Head of caudate nucleus (tissue), 42 donors: ENCODE data around the gene SLC35E2B.
"Not testable (repeated sequence)": the region's sequence is repeated elsewhere in the genome, so short reads cannot be mapped to it uniquely, and the experiment has no call there.

ENCODE experiments used
- DNase-seq, 42 donors: peaks; one replicate each; pipeline versions ENCODE4 v3.0.0 to v3.0.0-alpha.2; 2020 to 2021; ENCODE audit warnings: mixed read lengths in 7 of 42
- intact Hi-C: fragments of 100-400 bp; cut with DNase I; formaldehyde crosslinking; loops from one replicate; pipeline ENCODE4 v1.15.0; 2022

SLC35E2B gene

DNA sequence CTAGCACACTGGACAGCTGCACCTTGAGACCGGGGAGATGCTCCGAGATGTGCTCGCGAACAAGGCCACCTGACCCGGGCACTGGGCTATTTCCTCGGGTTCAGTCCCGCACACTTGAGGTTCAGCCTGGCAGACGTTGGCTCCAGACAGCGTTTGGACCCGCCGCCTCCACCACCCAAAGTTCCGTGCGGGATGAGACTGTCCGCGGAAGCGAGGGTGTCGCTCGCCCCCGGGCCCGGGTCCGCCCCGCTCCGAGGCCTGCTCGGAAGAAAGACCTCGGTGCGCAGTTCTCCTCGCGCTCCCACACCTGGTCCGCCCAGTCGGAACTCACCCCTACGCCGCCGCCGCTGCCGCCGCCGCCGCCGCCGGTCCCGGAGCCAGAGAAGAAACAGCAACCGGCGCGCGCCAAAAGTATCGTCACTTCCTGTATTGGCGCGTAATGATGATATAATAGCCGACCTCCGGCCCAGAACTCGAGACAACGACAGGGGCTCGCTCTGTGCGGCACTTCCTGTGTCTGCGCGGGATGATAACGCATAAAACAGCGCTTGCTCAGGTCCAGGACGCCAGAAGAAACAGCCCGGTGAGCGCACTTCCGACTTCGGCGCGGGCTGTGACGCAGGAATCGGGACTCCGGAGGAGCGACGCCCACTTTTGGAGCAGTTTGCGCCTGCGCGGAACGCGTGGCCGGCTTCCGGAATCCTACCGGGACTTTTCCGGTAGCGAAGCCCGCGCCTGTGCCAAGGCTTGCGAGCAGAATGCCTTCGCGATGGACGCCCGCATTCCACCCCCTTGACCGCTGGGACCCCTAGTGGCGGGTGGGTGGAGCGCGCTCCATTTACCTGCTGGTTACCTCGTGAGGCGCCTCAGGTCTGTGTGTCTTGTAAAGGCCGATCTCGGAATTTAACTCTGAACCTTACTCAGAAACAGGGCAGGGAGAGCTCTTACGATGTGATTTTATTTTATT is 33.7 kb downstream of the SLC35E2B start, which contains the start of gene CDK11B:
Gene CDK11B (minus strand): TSS at position 422 of the 967 bp plus-strand sequence. CDS start 1,519 bp downstream, outside the sequence.
- peak; percentile 79 to 98 (median 92) for DNase-seq
- intact Hi-C loops, result not testable (repeated sequence)

DNA sequence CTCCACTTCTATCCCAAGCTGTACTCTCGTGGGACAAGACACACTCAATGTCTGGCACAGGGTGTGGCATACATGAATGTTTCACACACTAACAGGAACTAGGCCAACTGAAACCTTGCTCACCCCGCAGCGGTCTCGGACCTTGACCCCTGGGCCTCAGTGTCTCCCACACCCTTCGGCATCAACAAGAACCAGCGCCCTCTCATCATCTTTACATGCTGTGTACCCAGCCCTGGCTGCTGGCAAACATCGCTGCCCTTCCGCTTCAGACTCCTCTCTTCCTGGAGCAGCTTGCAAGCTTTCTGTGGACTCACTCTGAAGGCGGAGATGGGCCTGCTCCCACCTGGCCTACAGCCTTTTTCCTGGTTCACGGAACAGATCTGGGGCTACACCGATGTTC is 44.3 kb downstream of the SLC35E2B start:
- peak in 1 of 42 donors; percentile 27 for DNase-seq
- intact Hi-C loops, result not testable (repeated sequence)

DNA sequence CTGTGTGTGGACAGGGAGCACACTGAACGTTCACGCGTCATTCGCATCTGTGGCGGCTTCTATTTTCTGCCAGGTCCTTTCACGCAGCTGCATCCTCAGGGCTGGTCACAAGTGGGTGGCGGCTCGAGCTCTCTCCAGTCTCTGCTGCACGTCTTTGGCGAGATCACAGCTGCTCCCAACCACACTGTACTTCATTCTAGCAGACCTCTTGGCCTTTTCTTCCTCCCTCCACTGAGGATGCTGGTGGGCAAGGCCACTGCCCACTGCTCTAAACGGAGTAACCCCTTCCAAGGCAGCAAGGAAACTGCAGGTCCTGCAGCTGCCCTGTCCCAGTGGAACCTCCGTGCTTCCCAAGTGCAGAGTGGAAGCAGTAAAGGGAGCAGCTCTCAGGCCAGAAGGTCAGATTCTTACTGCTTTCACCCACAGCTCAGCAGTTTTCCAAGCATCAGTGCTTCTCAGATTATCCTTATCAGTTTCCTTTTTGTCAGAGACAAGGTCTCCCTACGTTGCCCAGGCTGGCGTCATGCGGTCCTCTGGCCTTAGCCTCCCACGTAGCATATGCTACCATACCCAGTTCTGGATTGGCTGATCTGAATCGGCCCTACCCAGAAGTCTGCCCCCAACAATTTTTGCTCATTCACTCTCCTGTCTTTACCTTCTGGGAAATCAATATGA is 44.9 kb downstream of the SLC35E2B start:
- DNase-seq, result peak in 3 of 42 donors; percentile 18 to 28 (median 19)
- intact Hi-C loops, result not testable (repeated sequence)

GRCh38 chr1:1646326-1646725 is 46.3 kb downstream of the SLC35E2B start:
- intact Hi-C loops, DNase-seq: not testable (repeated sequence)

- peak in 2 of 42 donors; percentile 1 to 30 for DNase-seq
- intact Hi-C loops, result not testable (repeated sequence)
Observed at GRCh38 chr1:1640711-1641461, 51.7 kb downstream of the SLC35E2B start.

- intact Hi-C loops, result not testable (repeated sequence)
- peak in 1 of 42 donors; percentile 4 for DNase-seq
Observed at GRCh38 chr1:1640081-1640480, 52.5 kb downstream of the SLC35E2B start.

GRCh38 chr1:1639368-1639767 is 53.2 kb downstream of the SLC35E2B start:
- intact Hi-C loops, result not testable (repeated sequence)
- DNase-seq, result peak in 1 of 42 donors; percentile 11

DNA sequence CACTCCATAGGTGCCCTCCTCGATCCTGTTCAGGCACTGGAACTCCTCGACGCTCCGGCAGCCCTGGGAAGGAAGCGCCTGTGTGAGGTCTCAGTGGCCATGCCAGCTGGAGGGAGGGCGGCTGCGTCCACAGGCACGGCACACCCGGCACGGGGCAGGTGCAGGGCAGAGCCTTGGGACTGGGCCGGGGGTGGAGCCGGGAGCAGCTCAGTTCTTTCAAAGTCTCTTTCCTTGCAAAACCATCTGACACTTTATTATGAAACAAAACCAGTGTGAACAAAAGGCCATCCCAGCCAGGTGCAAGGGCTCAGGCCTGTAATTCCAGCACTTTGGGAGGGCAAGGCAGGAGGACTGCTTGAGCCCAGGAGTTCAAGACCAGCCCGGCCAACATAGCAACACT is 54.1 kb downstream of the SLC35E2B start:
- peak in 2 of 42 donors; percentile 14 to 31 for DNase-seq
- intact Hi-C loops, result not testable (repeated sequence)

DNA sequence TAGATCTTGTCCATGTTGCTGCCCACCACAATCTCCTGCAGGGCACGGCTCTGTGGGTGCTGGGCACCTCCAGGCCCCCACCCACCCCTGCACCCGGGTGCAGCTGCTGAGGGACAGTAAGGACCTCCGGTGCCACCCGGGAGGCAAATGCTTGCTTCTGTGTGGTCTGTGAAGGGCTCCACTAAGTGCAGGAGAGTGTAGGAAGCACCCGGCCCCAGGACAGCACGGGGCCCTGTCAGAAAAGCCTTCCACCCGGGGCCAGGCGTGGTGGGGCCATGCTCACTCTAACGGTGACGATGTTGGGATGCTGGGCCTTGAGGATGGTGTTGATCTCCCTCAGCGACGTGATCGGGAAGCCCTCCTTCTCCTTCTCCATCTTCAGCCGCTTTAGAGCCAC is 55.1 kb downstream of the SLC35E2B start:
- intact Hi-C loops, result not testable (repeated sequence)
- DNase-seq, result peak in 3 of 42 donors; percentile 1 to 19 (median 3)

GRCh38 chr1:1636621-1637478 is 55.7 kb downstream of the SLC35E2B start:
- DNase-seq, result peak in 4 of 42 donors; percentile 2 to 20 (median 10)
- intact Hi-C loops, result not testable (repeated sequence)

DNA sequence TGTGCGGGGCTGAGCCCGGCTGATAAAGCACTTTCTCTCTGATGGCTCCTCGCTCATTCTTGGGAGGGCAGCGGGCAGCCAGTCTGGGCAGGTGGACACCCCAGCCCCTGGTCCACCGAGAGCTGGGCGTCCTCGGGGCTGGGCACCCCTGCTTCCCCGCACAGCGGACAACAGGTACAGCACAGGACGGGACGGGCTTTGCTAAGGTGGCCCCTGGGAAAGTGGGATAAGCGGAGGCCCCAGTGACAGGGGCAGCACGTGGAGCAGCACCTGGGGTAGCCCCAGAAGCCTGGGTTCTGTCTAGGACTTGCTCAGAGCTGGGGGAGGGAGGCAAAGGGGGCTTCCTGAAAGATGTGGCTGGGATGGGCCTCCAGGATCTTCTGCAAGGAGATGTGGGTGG is 58.0 kb downstream of the SLC35E2B start:
- intact Hi-C loops, result not testable (repeated sequence)
- DNase-seq, result peak in 2 of 42 donors; percentile 3 to 25

GRCh38 chr1:1633409-1633808 is 59.2 kb downstream of the SLC35E2B start:
- DNase-seq, intact Hi-C loops: not testable (repeated sequence)

DNA sequence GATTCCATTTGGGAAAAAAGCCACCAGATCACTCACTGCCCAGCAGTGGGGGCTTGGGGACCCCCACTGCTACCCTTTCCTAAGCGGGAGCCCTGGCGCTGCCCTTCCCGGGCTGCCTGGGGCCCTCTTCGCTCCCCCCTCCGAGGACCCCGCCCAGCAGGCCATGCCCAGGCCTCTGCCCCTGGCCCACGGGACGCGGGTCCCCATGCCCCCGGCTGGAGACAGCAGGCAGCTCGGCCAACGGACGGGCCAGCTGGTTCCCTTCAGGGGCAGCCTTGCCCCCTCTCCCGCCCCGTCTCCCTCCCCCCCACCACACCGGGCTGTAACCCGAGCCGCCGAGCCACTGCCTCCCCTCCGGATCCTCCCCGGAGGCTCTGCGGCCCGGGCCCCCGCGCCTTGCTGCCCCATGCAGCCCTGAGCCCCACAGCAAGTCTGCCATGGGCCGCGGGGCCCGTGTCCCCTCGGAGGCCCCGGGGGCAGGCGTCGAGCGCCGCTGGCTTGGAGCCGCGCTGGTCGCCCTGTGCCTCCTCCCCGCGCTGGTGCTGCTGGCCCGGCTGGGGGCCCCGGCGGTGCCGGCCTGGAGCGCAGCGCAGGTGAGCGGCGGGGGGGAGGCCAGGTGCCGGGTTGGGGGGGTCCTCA is 60.7 kb downstream of the SLC35E2B start, which contains the start of gene MMP23B:
Gene MMP23B (plus strand): TSS at position 392 of the 639 bp plus-strand sequence. CDS start 46 bp downstream, at position 438.
- intact Hi-C loops, result no loop called here
- peak in 1 of 42 donors; percentile 12 for DNase-seq

GRCh38 chr1:1630965-1631781 is 61.4 kb downstream of the SLC35E2B start:
- intact Hi-C loops, result no loop called here
- peak in 33 of 42 donors; percentile 14 to 76 (median 50) for DNase-seq

DNA sequence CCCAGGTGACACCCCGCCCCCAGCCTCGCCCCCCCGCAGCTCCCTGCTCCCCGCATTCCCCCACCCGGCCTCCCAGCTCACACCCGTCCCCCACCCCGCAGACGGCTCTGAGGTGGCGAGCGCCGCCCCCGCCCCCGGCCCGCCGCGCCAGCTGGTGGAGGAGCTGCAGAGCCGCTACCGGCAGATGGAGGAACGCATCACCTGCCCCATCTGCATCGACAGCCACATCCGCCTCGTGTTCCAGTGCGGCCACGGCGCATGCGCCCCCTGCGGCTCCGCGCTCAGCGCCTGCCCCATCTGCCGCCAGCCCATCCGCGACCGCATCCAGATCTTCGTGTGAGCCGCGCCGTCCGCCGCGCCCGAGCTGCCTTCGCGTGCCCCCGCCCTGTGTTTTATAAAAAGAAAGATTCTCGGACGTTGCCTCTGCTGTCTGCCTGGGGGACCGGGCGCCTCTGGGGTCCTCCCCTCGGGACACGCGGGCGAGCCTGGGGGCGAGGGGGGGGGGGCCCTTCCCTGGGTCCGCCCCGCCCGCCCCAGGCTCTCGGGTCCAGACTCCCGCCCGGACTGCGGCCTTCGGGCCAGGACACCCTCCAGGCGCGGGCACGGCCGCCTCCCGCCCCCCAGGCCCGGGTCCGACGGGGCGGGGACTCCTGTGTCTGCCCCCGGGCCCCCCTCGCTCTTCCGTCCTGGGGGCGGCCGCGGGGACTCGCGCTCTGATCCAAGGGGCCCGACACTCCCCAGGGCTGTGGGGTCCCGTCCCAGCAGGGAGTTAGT is 62.2 kb downstream of the SLC35E2B start:
- intact Hi-C loops, result no loop called here
- DNase-seq, result peak; percentile 12 to 87 (median 69)
